HG02852 (cell line): ENCODE measurements around the gene SPATS2.

Experiments
- ATAC-seq: cut with Tn5 transposase; IDR thresholded peaks from one replicate; pipeline ENCODE4 v1.9.1; 2021; ENCODE audit warnings: mild to moderate bottlenecking, moderate library complexity; ENCODE audit not compliant: unreplicated experiment

SPATS2 gene

DNA sequence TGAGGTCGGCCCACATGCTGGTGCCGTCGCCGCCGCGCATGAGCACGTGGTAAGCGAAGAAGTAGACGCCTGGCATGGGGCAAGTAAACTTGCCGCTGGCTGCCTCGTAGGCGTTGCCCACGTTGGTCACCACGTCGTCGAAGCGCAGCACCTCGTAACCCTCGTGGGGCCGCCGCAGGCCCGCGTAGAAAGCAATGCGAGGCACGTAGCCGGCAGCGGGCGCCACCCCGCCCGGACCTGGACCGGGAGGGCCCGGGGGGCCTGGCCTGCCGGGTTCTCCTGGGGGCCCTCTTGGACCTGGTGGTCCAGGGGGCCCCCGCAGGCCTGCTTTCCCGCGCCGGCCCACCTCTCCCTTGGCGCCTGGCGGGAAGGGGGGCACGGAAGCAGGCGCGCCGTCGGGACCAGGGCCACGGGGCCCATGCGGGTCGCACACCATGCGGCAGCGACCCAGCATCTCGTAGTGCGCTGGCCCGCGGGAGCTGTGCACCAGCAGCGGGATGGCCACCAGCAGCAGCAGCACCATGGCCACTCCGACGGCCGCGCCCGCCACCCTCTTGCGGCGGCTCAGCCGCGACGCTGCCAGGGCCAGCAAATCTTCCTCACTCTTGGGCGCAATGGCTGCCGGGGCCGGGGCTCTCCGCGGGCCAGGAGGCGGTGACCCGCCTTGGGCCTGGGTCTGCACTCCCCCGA is 31.2 kb upstream of the SPATS2 start:
- ATAC-seq, result no peak

DNA sequence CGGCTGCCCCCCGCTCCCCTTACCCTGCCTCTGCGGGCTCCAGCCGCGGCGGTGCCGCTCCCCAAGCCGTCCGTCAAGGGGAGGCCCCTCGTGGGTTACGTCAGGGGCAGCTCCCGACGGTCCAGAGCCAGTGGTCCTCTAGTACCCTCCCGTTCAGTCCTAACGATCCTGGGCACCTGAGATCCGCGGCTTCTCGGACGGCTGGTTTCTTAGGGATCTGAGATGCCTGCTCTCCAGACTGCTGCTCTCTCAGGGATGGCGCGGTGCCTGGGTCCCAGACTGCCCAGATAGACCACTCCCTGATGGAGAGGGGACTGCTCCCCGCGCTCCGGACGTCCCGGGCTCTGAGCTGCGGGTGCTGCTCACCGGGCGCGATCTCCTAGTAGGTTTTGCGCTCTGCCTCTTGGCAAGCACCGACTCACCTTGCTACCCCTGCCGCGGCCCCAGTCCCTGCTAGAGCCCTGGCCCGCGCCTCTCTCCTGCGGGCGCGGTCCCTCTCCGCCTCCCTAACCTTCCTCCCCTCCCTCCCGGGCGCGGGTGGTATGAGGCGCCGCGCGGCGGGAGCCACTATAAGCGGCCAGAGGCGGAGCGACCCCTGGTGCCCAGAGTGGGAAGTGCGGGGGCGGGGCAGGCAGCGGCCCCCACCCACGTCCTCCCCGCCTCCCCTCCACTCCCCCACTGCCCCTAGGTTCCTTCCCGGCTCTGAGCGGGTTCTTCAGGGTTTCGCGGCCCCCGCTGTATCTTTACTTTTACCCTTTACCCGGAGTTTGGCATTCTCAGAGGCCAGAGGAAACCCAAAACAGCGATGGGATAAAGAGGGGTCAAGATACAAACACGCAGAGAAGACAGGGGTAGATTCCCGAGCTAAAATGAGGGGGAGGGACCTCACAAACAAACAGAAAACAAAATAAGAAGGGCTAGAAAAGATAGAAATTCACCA is 30.3 kb upstream of the SPATS2 start, which contains the start of gene C1QL4:
C1QL4 (minus strand) TSS at position 544 of the 940 bp plus-strand sequence. CDS start 711 bp downstream, outside the sequence.
- ATAC-seq, result peak; percentile 71

DNA sequence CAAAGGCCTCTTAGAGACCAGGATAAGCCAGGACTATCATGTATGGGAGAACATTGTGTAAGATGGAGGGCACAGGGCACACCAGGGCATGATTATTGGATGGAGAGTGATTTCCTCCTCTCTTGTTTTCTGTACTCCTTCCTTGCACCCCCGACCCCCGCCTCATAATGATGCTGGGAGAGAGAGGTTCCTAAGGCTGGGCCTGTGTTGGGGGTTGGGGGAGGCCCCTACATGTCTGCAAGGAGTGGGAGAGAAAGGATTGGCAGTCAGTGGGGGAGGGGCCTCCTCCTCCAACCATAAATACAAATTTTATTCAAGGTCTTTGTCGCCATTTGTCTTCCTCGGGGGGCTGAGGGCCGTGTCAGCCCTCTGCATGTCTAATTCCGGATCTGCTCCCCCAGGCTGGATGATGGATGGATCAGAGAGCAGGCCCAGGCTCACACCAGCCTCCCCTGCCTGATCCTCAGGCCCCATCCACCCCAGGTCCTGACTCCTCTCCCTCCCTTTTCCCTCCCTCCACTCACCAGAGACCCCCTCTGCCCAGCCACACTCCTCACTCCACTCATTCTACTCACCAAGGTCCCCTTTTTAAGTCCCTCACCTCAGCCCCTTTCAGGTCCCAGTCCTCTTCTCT is 28.3 kb upstream of the SPATS2 start:
- ATAC-seq, result no peak

DNA sequence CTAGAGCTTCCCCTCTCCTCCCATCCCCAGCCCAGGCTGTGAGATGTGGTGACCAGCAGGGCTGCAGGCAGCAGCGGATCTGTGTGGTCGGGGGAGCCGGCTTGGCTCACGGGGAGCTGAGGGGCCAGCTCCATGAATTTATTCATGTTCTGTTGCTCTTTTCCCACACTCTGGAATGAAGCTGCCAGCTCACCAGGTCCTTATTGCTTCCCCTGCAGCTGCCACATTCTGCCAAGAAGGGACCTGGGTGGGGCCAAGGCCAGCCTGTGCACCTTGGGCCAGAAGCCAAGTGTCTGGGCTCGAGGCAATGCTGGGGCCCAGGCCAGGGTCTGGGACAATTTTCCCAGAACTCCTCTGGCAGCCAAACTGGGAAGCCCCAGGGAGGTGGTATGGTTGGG is 27.8 kb upstream of the SPATS2 start:
- no peak for ATAC-seq

DNA sequence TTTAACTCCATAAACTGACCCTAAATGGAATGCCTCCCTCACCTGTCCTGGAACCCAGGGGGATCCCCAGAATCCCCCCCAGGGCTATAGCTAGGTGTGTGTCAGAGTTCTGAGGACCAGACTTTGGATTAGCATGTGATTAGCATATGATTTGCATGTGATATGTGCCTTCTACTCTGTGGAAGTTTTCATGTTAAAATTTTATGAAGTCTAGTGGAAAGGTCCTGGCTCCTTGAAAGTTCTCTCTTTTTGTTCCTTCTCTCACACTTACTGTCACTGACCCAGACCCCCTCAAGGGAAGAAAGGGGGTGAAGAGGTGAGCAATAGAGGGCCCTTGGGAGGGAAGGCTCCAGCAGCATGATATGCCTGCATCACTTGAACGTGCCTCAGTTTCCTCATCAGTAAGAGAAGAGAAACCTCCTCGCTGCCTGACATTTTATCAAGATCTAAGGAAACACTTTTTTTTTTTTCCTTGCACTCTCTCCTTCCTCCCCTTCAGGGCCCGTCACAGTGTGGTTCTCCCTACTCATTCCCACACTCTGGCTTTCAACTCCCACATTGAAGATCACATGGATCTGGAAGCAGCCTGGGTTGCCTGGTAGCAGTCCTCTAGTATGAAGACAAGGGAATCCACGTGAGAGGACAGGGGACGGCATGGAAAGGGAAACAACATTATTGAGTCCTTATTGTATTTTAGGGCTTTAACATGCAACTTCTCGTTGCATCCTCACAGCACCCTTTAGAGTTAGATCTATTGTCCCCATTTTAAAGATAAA is 27.0 kb upstream of the SPATS2 start:
- ATAC-seq, result no peak

DNA sequence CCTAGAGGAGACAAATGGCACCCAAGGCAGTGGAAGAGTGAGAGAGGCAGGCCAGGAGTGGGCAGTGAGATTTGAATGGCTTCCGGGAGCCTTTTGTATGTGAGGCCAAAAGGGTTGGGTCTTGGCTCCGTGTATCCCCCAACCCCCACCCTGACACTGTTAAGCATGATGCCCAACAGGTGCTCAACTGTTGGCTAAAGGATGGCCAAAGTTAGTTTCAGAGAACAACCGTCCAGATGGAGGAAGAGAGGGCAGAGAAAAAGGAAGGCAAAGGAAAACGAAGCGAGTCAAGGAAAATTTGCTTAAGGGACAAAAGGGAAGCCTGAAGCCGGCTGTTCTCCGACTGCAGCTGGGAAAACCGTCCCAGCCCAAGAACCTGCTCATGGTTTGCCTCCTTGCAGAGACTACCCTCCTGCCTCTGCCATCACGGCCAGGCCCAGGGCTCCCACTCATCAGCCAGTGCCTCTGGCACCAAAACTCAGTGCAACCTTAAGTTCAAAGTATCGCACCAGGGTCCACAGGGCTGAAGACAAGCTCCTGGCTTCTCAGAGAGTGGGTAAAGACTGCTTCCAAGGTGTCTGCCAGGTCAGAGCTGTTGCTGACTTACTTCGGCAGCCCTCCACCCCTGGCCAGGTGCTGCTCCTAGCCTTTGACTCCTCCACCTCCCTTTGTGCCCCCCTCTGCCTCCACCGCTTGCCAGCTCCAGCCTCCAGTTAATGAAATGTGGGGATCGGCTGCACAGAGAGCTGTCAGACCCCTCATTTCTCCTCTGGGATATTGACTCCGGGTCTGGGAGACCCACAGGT is 26.1 kb upstream of the SPATS2 start:
- no peak for ATAC-seq

DNA sequence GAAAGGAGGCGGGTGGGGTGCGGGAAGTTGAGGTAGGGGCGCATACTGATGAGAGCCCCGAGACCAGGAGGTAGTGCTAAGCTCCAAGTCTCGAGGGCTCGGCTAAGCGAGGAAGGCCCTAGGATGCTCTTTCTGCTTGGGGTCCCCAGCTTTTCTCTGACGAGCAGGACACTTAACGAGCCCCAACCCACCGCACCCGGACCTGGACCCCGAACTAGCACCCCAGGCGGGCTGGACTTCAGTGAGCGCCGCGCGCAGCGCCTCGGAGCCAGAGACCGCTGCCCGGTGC is 25.5 kb upstream of the SPATS2 start:
- ATAC-seq, result no peak

DNA sequence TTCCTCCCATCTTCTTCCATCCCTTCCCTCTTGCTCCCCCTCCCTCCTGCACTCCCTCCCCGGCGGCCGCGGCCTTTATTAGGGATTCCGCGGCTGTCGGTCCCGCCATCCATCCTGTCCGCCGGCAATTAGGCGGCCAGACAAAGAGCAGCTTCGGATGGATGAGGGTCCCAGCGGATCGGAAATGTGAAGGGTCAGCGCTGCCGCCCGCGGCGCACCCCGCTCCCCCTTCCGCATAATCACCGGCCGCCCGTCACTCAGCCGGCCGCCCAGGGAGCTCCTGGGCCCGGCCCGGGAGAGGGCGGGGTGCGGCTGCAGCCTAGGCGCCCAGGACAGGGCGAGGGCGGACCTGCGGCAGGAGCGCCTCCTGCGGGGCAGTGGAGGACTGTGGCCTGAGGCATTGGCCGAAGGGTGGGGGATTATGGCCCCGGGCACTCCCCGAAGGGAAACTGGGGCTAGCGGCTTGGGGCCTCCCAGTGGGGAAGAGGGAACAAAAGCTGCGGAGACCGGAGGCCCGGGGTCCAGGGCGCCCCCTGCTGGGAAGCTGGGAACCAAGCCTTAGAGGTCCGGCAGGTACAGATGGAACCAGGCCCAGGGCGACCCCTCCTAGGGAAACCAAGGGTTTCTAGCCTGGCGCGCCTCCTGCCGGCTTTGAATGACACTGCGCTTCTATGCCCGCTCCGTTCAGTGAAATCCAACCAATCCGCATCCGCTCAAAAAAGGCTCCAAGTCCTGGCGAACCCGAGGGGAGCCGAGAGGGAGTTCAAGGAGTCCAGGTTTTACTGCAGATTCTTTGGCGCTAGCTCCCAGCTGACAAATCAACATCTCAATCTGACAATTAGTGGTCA is 25.0 kb upstream of the SPATS2 start:
- ATAC-seq, result peak; percentile 53

DNA sequence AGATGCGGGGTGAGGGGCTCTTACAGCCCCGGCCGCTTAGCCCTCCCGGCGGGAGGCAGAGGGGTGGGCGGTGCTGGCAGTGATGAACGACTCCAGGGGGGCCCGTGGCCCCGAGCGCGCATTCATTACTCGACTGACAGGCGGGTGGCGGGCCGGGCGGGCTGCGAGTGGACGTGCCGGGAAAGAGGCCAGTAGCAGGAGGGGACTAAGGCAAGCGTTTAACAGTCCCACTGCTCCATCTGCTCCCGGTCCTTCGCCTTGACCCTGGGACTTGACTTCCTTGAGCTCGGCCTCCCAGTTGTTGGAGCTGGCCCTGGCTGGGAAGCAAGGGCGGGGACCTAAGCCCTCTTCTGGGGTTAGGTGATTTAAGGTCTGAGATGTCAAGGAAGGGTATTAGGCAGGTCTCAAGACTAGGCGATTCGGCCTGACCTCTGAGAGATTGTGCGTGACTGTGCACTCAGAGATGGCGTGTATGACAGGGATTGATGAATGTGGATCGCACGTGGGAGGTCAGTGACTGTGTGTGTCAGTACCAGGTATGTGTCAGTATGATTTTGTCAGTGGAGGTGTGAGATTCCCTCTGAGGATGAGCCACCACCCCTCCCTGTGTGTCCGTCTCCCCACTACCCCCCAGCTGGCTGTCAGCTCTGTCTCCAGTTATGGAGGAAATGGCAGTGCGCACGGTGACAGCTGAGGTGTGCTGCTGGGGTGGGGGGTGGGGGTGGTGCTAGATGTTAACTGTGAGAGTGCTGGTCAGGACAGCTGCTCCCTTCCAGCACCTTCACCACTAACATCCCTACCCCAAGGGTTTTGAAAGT is 24.1 kb upstream of the SPATS2 start:
- ATAC-seq, result no peak

DNA sequence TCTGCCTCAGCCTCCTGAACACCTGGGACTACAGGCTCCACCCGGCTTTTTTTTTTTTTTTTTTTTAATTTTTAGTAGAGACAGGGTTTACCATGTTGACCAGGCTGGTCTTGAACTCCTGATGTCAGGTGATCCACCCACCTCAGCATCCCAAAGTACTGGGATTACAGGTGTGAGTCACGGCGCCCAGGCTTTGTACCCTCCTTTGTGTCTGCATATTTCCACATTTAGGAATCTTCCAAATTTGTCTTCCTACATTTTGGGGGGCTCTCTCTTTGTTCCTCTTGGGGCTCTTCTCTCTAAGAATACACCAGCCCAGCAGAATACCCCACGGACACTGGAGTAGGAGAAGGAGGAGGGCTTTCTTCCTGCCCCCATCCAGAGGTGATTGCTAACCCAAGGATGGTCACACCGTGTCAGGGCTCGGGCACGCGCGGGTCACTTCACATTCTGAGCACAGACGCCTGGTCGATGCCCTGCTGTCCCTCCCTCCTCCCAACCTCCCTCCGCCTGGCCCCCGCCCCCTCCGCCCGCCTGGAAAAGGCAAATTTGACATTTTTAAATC is 22.7 kb upstream of the SPATS2 start:
- no peak for ATAC-seq

DNA sequence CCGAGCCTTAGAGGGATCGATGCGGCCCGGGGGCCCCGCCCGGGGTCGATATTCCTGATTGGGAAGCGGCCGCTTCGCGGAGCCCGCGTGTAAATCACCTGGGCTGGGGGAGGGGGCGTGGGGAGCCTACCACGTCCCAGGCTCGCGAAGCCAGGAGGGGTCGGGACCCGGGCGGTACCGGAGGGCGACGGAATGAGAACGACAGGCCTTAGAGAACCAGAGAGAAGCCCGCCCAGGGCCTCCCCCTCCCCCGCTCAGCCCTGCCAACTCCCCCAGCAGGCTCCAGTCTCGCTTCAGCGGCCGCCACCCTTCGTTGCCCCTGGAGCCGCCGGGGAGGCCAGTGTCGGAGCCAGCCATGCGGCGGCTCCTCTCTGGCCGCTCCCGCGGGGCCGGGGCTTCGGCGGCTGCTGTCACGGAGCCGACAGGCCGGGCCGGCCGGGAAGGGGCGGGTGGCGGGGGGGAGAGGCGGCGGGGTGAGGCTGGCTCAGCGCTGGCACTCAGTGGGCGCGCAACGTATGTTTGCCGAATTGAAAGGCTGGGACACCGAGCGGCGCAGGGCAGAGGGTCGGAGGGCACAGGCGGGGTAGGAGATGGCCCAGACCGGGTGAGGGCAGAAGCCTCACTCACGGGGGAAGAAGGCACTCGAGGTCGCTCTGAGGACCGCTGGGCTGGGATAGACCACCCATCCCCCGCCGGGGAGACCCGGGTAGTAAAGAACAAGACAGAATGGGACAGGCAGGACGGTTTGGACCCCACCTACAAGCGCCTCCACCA is 22.0 kb upstream of the SPATS2 start:
- no peak for ATAC-seq

DNA sequence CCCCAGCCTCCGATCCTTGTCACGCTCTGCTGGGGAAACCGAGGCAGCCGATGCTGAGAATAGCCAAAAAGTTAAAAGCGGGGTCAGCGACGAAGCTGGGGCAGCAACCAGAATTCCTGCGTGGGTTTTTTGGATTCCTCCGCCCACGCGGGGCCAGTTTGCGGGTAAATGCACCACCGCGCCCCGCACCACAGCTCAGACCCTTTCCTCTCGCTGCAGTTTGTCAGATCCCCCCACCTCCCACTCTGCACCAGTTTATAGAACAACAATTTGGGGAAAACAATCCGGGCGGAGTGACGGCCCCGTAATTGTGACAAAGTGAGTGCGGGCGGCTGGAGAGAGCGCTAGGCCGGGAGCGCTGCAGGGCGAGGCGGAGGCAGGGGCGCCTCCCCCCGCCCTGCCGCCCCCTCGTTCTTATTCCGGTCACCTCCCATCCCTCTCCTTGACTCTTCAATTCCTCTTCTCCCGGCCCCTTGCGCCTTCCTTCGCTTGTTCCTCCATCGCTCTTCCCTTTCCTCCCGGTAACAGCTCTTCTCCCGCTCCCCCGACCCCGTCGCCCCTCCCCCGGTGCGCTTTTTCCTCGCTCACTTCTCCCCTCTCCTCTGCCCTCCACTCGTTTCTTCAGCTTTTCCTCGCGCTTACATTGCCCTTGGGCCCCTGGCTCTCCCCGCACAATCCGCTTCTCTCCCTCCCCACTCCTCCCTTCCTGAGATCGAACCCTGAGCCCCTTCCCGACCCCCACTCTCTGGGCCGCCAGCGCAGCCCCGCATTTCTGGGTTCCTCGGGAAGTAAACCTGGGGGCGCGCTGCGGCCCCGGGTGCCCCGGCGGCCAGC is 21.2 kb upstream of the SPATS2 start:
- ATAC-seq, result no peak

DNA sequence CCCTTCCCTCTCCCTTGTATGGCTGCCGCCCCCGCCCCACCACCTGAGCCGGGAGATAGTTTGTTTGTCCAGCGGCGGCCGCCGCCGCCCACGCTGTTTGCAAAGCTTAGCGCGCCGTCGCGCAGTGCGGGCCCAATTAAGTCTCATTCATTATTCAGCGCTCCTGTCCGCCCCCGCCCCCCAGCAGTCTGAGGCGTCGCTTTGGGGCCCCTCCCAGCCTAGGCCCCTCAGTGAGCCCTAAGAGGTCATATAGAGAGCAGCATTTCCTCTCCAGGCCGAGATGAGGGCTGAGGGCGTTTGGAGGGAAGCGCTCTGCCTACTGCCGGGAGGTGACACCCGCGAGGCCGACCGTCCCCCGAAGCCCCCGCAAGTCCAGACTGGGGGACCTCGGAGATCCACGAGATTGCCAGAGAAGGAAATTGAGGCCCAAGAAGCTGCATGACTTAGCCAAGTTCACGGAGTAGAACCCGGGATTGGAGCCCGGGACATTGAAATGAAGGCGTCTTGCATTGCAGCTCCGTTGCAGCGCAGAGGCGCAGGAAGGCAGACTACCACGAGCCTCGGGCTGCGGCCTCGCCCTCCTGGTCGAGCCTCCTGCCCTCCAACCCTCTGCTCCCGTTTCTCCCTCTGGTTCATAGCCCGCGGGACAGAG is 20.5 kb upstream of the SPATS2 start, which contains the start of gene DNAJC22:
DNAJC22 (plus strand) TSS at position 230 of the 652 bp plus-strand sequence. CDS start 1,985 bp downstream, outside the sequence.
- peak; percentile 16 for ATAC-seq

DNA sequence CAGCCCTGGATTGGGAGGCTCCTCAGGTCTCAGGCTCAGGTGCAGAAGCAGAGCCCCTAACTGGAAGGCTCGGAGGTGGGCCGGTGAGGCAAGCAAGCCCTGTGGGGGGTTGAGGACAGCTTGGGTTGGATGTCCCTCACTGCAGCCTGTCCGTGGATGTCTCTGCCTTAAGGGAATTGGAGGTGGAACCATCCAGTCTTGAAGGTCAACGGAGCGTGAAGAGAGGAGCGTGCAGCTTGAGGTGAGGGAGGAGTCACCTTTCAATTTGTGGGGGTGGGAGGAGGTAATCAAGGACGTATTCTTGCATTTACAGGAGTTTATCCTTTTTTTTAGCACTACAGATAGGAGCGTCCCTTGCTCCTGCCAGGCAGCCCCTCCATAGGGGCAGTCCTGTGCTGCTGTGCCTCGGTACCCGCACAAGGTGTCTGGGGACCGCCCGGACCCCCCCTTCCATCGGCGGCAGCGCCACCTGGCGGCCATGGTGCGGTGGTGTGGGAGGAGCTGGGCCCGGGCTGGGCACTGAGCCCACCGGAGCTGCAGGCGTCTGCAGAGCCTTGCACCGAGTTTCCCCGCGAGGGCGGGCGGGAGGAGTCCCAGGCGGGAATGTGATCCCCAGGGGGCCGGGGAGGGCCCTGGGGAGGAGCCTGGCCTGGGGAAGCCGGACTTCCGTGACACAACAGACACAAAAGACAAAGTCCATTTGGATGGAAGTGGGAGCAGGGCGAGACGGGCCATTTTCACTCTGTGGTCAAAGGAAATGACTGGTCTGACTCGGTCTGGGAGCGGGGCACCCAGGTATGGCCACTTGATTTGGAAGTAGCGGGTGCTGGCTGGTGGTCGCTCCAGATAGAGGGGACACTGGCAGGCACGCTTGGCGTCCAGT is 19.7 kb upstream of the SPATS2 start:
- peak; percentile 56 for ATAC-seq

DNA sequence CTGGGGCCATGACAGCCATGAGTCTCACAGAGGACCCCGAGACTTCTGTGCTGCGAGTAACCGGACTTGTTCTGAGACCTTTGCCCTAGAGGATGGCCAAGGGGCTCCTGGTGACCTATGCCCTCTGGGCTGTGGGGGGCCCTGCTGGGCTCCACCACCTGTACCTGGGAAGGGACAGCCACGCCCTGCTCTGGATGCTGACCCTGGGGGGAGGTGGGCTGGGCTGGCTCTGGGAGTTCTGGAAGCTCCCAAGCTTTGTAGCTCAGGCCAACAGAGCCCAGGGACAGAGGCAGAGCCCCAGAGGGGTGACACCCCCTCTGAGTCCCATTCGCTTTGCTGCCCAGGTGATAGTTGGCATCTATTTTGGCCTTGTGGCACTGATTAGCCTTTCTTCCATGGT is 18.5 kb upstream of the SPATS2 start:
- no peak for ATAC-seq
